ENCODE measurements around the gene APEH.

Gene APEH

DNA sequence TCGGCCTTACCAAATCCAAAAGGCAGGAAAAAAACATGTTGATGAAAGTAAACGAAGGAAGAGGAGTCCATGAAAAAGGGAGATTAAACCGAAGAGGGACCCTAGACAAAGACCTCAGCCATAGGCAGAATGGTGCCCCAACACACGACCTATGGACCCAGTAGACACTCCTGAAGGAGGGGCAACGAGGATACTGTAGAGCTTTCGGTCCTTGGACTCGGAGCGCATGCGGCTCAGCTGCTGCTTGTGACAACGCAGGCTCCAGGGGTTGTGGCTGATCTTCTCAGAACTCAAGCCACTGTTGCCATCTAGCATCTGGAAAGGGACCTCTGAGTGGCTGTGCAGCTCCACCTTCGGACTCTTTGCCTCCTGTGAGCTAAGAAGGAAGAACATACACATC, 58.4 kb downstream of the APEH start:
- DNase-seq = no peak

- no peak for DNase-seq
Measured at GRCh38 chr3:49733551-49733950, 59.4 kb downstream of the APEH start.
